ENCODE results near the gene KDM4B. TPM values are rescaled to one million over a fixed set of nuclear protein-coding genes. Genes with fewer than 3 reads are reported as not detected.
"Not testable (repeated sequence)": the region's sequence is repeated elsewhere in the genome, so short reads cannot be mapped to it uniquely, and the experiment has no call there.

The KDM4B gene
- polyA plus RNA-seq, 3 donors, result 6.4 to 22.7 (median 12.7) TPM

- peaks cover 68% of the 10 kb centered on the region for H3K79me2 ChIP-seq (ENCODE audit: insufficient read depth, low read length)
- peak overlapping the region in 3 of 7 donors; percentile 62 to 79 (median 78) for H3K27ac Mint-ChIP-seq
Observed at GRCh38 chr19:4939466-4939865, 29.4 kb upstream of the KDM4B start.

DNA sequence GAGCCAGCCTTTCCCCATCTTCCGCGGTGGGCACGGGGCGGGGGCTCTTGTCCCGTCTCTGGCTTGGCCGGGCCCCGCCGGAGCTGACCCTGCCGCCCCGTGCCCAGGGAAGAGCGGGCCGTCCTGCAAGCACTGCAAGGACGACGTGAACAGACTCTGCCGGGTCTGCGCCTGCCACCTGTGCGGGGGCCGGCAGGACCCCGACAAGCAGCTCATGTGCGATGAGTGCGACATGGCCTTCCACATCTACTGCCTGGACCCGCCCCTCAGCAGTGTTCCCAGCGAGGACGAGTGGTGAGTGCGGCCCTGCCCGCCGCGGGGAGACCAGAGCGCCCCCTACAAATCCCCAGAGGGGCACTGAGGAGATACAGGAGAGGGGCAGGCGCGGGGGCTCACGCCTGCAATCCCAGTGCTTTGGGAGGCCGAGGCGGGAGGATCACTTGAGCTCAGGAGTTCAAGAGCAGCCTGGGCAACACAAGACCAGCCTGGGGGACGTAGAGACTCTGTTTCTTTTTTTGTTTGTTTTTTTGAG, 27.2 kb upstream of the KDM4B start:
- H3K36me3 Mint-ChIP-seq, result peaks cover 43 to 87% of the 10 kb centered on the region in 2 donors
- H3K27ac Mint-ChIP-seq; H3K4me2 ChIP-seq (replicated peaks; ENCODE audit: extremely low read depth, low read length, poor library complexity, severe bottlenecking); H3K4me3 ChIP-seq (replicated peaks in 1 of 3; ENCODE audit: low read depth in 2 of 3, low read length in 3 of 3); DNase-seq; H3K27me3 Mint-ChIP-seq (ENCODE audit: low read depth in 3 of 3); H3K4me1 Mint-ChIP-seq; intact Hi-C loops (cut with micrococcal nuclease); H3K27ac ChIP-seq (ENCODE audit: low read depth in 1 of 2, low read length in 2 of 2); H3K27me3 ChIP-seq (ENCODE audit: control insufficient read depth in 2 of 2, insufficient read depth in 2 of 2, low read length in 2 of 2); H3K9me3 Mint-ChIP-seq; H2AFZ ChIP-seq (ENCODE audit: insufficient read depth, low read depth, low read length, poor library complexity, severe bottlenecking); H3K9me3 ChIP-seq (replicated peaks in 1 of 2; ENCODE audit: control insufficient read depth in 1 of 2, insufficient read depth in 1 of 2, low read length in 2 of 2); H3K4me3 Mint-ChIP-seq; H4K20me1 ChIP-seq (ENCODE audit: insufficient read depth, low read length); H3K4me1 ChIP-seq (ENCODE audit: control insufficient read depth in 1 of 2, insufficient read depth in 2 of 2, low read length in 2 of 2); H3K9ac ChIP-seq (ENCODE audit: insufficient read depth, low read length, poor library complexity, severe bottlenecking): not testable (repeated sequence)
- peaks cover 21 to 73% of the 10 kb centered on the region in 2 donors for H3K36me3 ChIP-seq (replicated peaks in 1 of 2; ENCODE audit: control insufficient read depth in 1 of 2, insufficient read depth in 2 of 2, low read length in 2 of 2)
- H3K79me2 ChIP-seq (ENCODE audit: insufficient read depth, low read length), result peaks cover 52% of the 10 kb centered on the region
- WGBS (ENCODE audit: insufficient coverage), result 97% methylated on average over 23 of the region's 35 CpGs

More at GRCh38 chr19:4939466-4939865, 29.4 kb upstream of the KDM4B start:
- Mint-ChIP-seq H3K9me3 (peaks cover 0 to 1% (median 0%) of the 10 kb centered on the region in 7 donors), H3K4me3 (no peak overlapping the region), H3K27me3 (ENCODE audit: low read depth in 3 of 3) (no peaks in the 10 kb centered on the region), H3K4me1 (no peaks in the 10 kb centered on the region), H3K36me3 (peaks cover 47 to 86% of the 10 kb centered on the region in 2 donors)
- intact Hi-C loops (cut with micrococcal nuclease), result no loop called here
- H3K4me2 ChIP-seq (replicated peaks; ENCODE audit: extremely low read depth, low read length, poor library complexity, severe bottlenecking), result no peak overlapping the region
- H3K4me3 ChIP-seq (replicated peaks in 1 of 3; ENCODE audit: low read depth in 2 of 3, low read length in 3 of 3), result no peak overlapping the region
- H2AFZ ChIP-seq (ENCODE audit: insufficient read depth, low read depth, low read length, poor library complexity, severe bottlenecking), result no peak overlapping the region
- no peaks in the 10 kb centered on the region for H3K27me3 ChIP-seq (ENCODE audit: control insufficient read depth in 2 of 2, insufficient read depth in 2 of 2, low read length in 2 of 2)
- no peak overlapping the region for H3K9ac ChIP-seq (ENCODE audit: insufficient read depth, low read length, poor library complexity, severe bottlenecking)
- H3K27ac ChIP-seq (ENCODE audit: low read depth in 1 of 2, low read length in 2 of 2), result peak overlapping the region in 1 of 2 donors; percentile 36
- H3K36me3 ChIP-seq (replicated peaks in 1 of 2; ENCODE audit: control insufficient read depth in 1 of 2, insufficient read depth in 2 of 2, low read length in 2 of 2), result peaks cover 21 to 73% of the 10 kb centered on the region in 2 donors
- H3K4me1 ChIP-seq (ENCODE audit: control insufficient read depth in 1 of 2, insufficient read depth in 2 of 2, low read length in 2 of 2), result no peaks in the 10 kb centered on the region
- no peaks in the 10 kb centered on the region for H3K9me3 ChIP-seq (replicated peaks in 1 of 2; ENCODE audit: control insufficient read depth in 1 of 2, insufficient read depth in 1 of 2, low read length in 2 of 2)
- no peaks in the 10 kb centered on the region for H4K20me1 ChIP-seq (ENCODE audit: insufficient read depth, low read length)
- WGBS (ENCODE audit: insufficient coverage), result 100% methylated on average over 1 of the region's 7 CpGs
- TF ChIP-seq, protein P1, sequence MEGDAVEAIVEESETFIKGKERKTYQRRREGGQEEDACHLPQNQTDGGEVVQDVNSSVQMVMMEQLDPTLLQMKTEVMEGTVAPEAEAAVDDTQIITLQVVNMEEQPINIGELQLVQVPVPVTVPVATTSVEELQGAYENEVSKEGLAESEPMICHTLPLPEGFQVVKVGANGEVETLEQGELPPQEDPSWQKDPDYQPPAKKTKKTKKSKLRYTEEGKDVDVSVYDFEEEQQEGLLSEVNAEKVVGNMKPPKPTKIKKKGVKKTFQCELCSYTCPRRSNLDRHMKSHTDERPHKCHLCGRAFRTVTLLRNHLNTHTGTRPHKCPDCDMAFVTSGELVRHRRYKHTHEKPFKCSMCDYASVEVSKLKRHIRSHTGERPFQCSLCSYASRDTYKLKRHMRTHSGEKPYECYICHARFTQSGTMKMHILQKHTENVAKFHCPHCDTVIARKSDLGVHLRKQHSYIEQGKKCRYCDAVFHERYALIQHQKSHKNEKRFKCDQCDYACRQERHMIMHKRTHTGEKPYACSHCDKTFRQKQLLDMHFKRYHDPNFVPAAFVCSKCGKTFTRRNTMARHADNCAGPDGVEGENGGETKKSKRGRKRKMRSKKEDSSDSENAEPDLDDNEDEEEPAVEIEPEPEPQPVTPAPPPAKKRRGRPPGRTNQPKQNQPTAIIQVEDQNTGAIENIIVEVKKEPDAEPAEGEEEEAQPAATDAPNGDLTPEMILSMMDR (IDR thresholded peaks at IDR 0.05), result no peak
- no peak for DNase-seq

DNA sequence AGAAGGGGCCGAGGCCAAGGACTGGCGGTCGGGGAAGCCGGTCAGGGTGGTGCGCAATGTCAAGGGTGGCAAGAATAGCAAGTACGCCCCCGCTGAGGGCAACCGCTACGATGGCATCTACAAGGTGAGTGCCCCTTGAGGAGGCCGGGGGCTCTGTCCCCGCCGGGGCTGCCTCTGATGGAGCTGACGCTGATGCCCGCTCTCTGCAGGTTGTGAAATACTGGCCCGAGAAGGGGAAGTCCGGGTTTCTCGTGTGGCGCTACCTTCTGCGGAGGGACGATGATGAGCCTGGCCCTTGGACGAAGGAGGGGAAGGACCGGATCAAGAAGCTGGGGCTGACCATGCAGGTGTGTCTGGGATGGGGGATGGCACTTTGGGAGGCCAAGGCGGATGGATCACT, 18.3 kb upstream of the KDM4B start:
- H3K27ac ChIP-seq (ENCODE audit: low read depth in 1 of 2, low read length in 2 of 2), result peak overlapping the region in 1 of 2 donors; percentile 45
- H3K27me3 Mint-ChIP-seq (ENCODE audit: low read depth in 3 of 3); H2AFZ ChIP-seq (ENCODE audit: insufficient read depth, low read depth, low read length, poor library complexity, severe bottlenecking); H3K27me3 ChIP-seq (ENCODE audit: control insufficient read depth in 2 of 2, insufficient read depth in 2 of 2, low read length in 2 of 2); H3K9me3 ChIP-seq (replicated peaks in 1 of 2; ENCODE audit: control insufficient read depth in 1 of 2, insufficient read depth in 1 of 2, low read length in 2 of 2); H4K20me1 ChIP-seq (ENCODE audit: insufficient read depth, low read length); H3K9me3 Mint-ChIP-seq; intact Hi-C loops (cut with micrococcal nuclease); H3K9ac ChIP-seq (ENCODE audit: insufficient read depth, low read length, poor library complexity, severe bottlenecking); H3K4me3 ChIP-seq (replicated peaks in 1 of 3; ENCODE audit: low read depth in 2 of 3, low read length in 3 of 3); H3K4me2 ChIP-seq (replicated peaks; ENCODE audit: extremely low read depth, low read length, poor library complexity, severe bottlenecking): not testable (repeated sequence)
- WGBS (ENCODE audit: insufficient coverage), result 61% methylated on average over 8 of the region's 23 CpGs
- Mint-ChIP-seq H3K4me3 (peak overlapping the region in 1 of 2 donors; percentile 39), H3K27ac (peak overlapping the region in 6 of 7 donors; percentile 43 to 87 (median 82)), H3K4me1 (peaks cover 13% of the 10 kb centered on the region), H3K36me3 (peaks cover 36 to 76% of the 10 kb centered on the region in 2 donors)
- peaks cover 0 to 15% of the 10 kb centered on the region in 2 donors for H3K4me1 ChIP-seq (ENCODE audit: control insufficient read depth in 1 of 2, insufficient read depth in 2 of 2, low read length in 2 of 2)
- peaks cover 28 to 60% of the 10 kb centered on the region in 2 donors for H3K36me3 ChIP-seq (replicated peaks in 1 of 2; ENCODE audit: control insufficient read depth in 1 of 2, insufficient read depth in 2 of 2, low read length in 2 of 2)
- peak; percentile 27 to 74 (median 33) for DNase-seq
- peaks cover 14% of the 10 kb centered on the region for H3K79me2 ChIP-seq (ENCODE audit: insufficient read depth, low read length)

Data from CD14-positive monocyte (primary cell).